Fibroblast of peridontal ligament (primary cell): ENCODE measurements around the gene SPDYA.
A peak's percentile ranks its signal among the peaks of the same experiment; 100 is the strongest.

Source experiments
- DNase-seq: peaks from one replicate; pipeline ENCODE4 v3.0.0-alpha.2; 2010; ENCODE audit errors: extremely low read depth

The SPDYA gene

GRCh38 chr2:28824870-28825269 is 14.2 kb downstream of the SPDYA start:
- DNase-seq, result no peak

- DNase-seq, result peak; percentile 25
Observed at GRCh38 chr2:28828382-28828781, 17.7 kb downstream of the SPDYA start.

GRCh38 chr2:28833740-28834470 is 23.3 kb downstream of the SPDYA start:
- DNase-seq, result no peak

GRCh38 chr2:28835781-28836180 is 25.1 kb downstream of the SPDYA start:
- no peak for DNase-seq

GRCh38 chr2:28838971-28839370 is 28.3 kb downstream of the SPDYA start:
- DNase-seq, result no peak

GRCh38 chr2:28842042-28842441 is 31.4 kb downstream of the SPDYA start:
- no peak for DNase-seq

GRCh38 chr2:28855193-28855592 is 44.6 kb downstream of the SPDYA start:
- peak; percentile 2 for DNase-seq

GRCh38 chr2:28855977-28856376 is 45.3 kb downstream of the SPDYA start:
- DNase-seq, result no peak

- DNase-seq, result no peak
Observed at GRCh38 chr2:28868611-28869010, 58.0 kb downstream of the SPDYA start.

- DNase-seq, result peak; percentile 1
Observed at GRCh38 chr2:28869494-28870145, 59.0 kb downstream of the SPDYA start.

GRCh38 chr2:28870146-28870891 is 59.7 kb downstream of the SPDYA start, which contains the start of gene TRMT61B:
Gene TRMT61B (minus strand): TSS chr2:28870309. CDS start chr2:28870277, 32 bp downstream.
- DNase-seq, result peak; percentile 93

GRCh38 chr2:28871620-28872019 is 61.0 kb downstream of the SPDYA start:
- no peak for DNase-seq

GRCh38 chr2:28880193-28880592 is 69.6 kb downstream of the SPDYA start:
- DNase-seq, result no peak

- DNase-seq, result no peak
Observed at GRCh38 chr2:28893488-28893887, 82.9 kb downstream of the SPDYA start.

- peak; percentile 98 for DNase-seq
Observed at GRCh38 chr2:28894470-28895188, 84.0 kb downstream of the SPDYA start, which contains the start of gene WDR43. Gene WDR43 (plus strand): TSS chr2:28894667. CDS start chr2:28894699, 32 bp downstream.

- DNase-seq, result no peak
Observed at GRCh38 chr2:28895189-28895893, 84.7 kb downstream of the SPDYA start.

- no peak for DNase-seq
Observed at GRCh38 chr2:28896906-28897305, 86.3 kb downstream of the SPDYA start.

GRCh38 chr2:28898048-28898447 is 87.4 kb downstream of the SPDYA start:
- no peak for DNase-seq
